HPDE6-E6E7 (cell line): ENCODE results near the gene CXCL6.

Experiments used
- DNase-seq: peaks from one replicate; pipeline ENCODE4 v3.0.0; 2011; ENCODE audit warnings: missing footprints; ENCODE audit errors: extremely low spot score

The CXCL6 gene

GRCh38 chr4:73867783-73868182, 31.3 kb downstream of the CXCL6 start:
- DNase-seq = peak; percentile 60

- no peak for DNase-seq
These were observed 32.0 kb downstream of the CXCL6 start for GRCh38 chr4:73868206-73869129.

GRCh38 chr4:73869130-73870055, 32.9 kb downstream of the CXCL6 start, which contains the start of gene CXCL1:
CXCL1 (plus strand) TSS chr4:73869393; CDS start chr4:73869471, 78 bp downstream.
- peak; percentile 9 for DNase-seq

- DNase-seq = no peak
These were observed 33.8 kb downstream of the CXCL6 start for GRCh38 chr4:73870260-73870659.

- DNase-seq = no peak
These were observed 34.3 kb downstream of the CXCL6 start for GRCh38 chr4:73870768-73871167.

- DNase-seq = no peak
These were observed 35.2 kb downstream of the CXCL6 start for GRCh38 chr4:73871511-73872310.

- DNase-seq = no peak
These were observed 36.0 kb downstream of the CXCL6 start for GRCh38 chr4:73872316-73873108.

- DNase-seq = no peak
These were observed 37.9 kb downstream of the CXCL6 start for GRCh38 chr4:73874386-73874785.

GRCh38 chr4:73875401-73875800, 38.9 kb downstream of the CXCL6 start:
- no peak for DNase-seq

GRCh38 chr4:73883306-73883705, 46.8 kb downstream of the CXCL6 start:
- DNase-seq = no peak

GRCh38 chr4:73885574-73886267, 49.2 kb downstream of the CXCL6 start:
- DNase-seq = no peak
